Smooth muscle cell (in vitro differentiated cells): ENCODE measurements around the gene GDI2. TPM values are rescaled to one million over a fixed set of nuclear protein-coding genes. Genes with fewer than 3 reads are reported as not detected.

Experiments
- DNase-seq: peaks from one replicate; lab custom pipeline; 2025; ENCODE audit not compliant: unreplicated experiment; lab: John Stamatoyannopoulos, UW
- H2AFZ ChIP-seq: fragments of 200-600 bp; sonication (generic); 2 replicates; pipeline ENCODE4 v1.6.0; 2016; ENCODE audit warnings: antibody characterized with exemption, low read depth, mild to moderate bottlenecking
- H3F3A ChIP-seq: fragments of 200-600 bp; sonication (generic); 2 replicates; pipeline ENCODE4 v1.6.0; 2017; ENCODE audit warnings: antibody characterized with exemption, low read depth
- H3K27ac ChIP-seq: fragments of 200-600 bp; sonication (generic); 2 replicates; pipeline ENCODE4 v1.5.1; 2016; ENCODE audit warnings: low read depth, mild to moderate bottlenecking
- H3K27me3 ChIP-seq: fragments of 200-600 bp; sonication (generic); 2 replicates; pipeline ENCODE4 v1.6.1; 2016; ENCODE audit warnings: low read depth, mild to moderate bottlenecking
- H3K36me3 ChIP-seq: fragments of 200-600 bp; sonication (generic); 2 replicates; pipeline ENCODE4 v1.5.1; 2016; ENCODE audit warnings: low read depth
- H3K4me1 ChIP-seq: fragments of 200-600 bp; sonication (generic); 2 replicates; pipeline ENCODE4 v1.5.1; 2016; ENCODE audit warnings: low read depth
- H3K4me2 ChIP-seq: fragments of 200-600 bp; sonication (generic); 2 replicates; pipeline ENCODE4 v1.6.0; 2016; ENCODE audit warnings: mild to moderate bottlenecking
- H3K4me3 ChIP-seq: fragments of 200-600 bp; sonication (generic); 2 replicates; pipeline ENCODE4 v1.5.1; 2016; ENCODE audit warnings: mild to moderate bottlenecking
- H3K79me2 ChIP-seq: fragments of 200-600 bp; sonication (generic); 2 replicates; pipeline ENCODE4 v1.6.0; 2016; ENCODE audit warnings: low read depth, mild to moderate bottlenecking
- H3K9ac ChIP-seq: fragments of 200-600 bp; sonication (generic); 2 replicates; pipeline ENCODE4 v1.6.0; 2016; ENCODE audit warnings: low read depth
- H3K9me3 ChIP-seq: fragments of 200-600 bp; sonication (generic); replicated peaks from 2 replicates; pipeline ENCODE4 v1.5.1; 2016; ENCODE audit warnings: low read depth
- H4K20me1 ChIP-seq: fragments of 200-600 bp; sonication (generic); 2 replicates; pipeline ENCODE4 v1.6.0; 2016; ENCODE audit warnings: low read depth
- WGBS: methylation state at CpG from one replicate; pipeline ENCODE4 v1.1.7; 2016; ENCODE audit warnings: low lambda C conversion rate; 5-methylcytosine and 5-hydroxymethylcytosine counted together
- polyA plus RNA-seq: library from polyadenylated mRNA; unstranded; fragments of >200 nt; fragmentation: Nextera tagmentation; extraction: Ambion mirVana; gene quantifications from 2 replicates; pipeline ENCODE4 v1.2.1, GENCODE V29; 2016
- total RNA-seq: library from RNA; depleted of rRNA; stranded (reverse); fragments of >200 nt; gene quantifications from 2 replicates; pipeline ENCODE4 v1.2.3, GENCODE V29; 2014
- TF ChIP-seq, protein P1 (sequence below): fragments of 200-600 bp; sonication (generic); IDR thresholded peaks from 2 replicates; pipeline ENCODE4 v1.5.1; 2017; ENCODE audit warnings: borderline replicate concordance, mild to moderate bottlenecking, antibody characterized with exemption; ENCODE audit not compliant: insufficient read depth, poor library complexity, severe bottlenecking

The GDI2 gene
- total and polyA plus RNA-seq, 2 experiments from 2014 or later = 186 to 334 TPM

DNA sequence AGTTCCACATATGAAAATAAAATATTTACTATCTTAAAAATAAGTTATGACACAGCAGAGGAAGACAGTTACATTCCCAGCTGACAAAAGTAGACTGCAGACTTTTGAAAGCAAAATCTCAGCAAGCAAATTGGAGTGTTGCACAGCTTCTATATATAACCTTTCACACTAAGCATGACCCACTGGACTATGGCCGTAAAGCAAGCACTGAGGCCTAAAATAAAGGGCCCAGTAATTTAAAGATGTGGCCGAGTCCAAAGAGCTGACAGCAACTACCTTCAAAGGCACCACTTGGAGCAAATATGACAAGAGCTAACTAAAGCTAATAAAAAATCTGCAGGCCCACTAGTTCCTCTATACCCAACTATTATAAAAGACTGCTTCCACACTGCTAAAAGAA is 6.5 kb downstream of the GDI2 start:
- H2AFZ ChIP-seq = no peak overlapping the region
- no peaks in the 10 kb centered on the region for H3F3A ChIP-seq
- H3K27ac ChIP-seq = peak overlapping the region; percentile 36
- H3K9me3 ChIP-seq = no peaks in the 10 kb centered on the region
- no peak overlapping the region for H3K4me2 ChIP-seq
- peaks cover 15% of the 10 kb centered on the region for H3K4me1 ChIP-seq
- H3K79me2 ChIP-seq = peaks cover 100% of the 10 kb centered on the region
- H3K27me3 ChIP-seq = no peaks in the 10 kb centered on the region
- 68% methylated on average over 2 of the region's 2 CpGs for WGBS
- H3K9ac ChIP-seq = no peak overlapping the region
- H3K4me3 ChIP-seq = no peak overlapping the region
- peaks cover 100% of the 10 kb centered on the region for H4K20me1 ChIP-seq
- TF ChIP-seq, protein P1, sequence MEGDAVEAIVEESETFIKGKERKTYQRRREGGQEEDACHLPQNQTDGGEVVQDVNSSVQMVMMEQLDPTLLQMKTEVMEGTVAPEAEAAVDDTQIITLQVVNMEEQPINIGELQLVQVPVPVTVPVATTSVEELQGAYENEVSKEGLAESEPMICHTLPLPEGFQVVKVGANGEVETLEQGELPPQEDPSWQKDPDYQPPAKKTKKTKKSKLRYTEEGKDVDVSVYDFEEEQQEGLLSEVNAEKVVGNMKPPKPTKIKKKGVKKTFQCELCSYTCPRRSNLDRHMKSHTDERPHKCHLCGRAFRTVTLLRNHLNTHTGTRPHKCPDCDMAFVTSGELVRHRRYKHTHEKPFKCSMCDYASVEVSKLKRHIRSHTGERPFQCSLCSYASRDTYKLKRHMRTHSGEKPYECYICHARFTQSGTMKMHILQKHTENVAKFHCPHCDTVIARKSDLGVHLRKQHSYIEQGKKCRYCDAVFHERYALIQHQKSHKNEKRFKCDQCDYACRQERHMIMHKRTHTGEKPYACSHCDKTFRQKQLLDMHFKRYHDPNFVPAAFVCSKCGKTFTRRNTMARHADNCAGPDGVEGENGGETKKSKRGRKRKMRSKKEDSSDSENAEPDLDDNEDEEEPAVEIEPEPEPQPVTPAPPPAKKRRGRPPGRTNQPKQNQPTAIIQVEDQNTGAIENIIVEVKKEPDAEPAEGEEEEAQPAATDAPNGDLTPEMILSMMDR = no peak
- DNase-seq = no peak
- H3K36me3 ChIP-seq = no peaks in the 10 kb centered on the region

DNA sequence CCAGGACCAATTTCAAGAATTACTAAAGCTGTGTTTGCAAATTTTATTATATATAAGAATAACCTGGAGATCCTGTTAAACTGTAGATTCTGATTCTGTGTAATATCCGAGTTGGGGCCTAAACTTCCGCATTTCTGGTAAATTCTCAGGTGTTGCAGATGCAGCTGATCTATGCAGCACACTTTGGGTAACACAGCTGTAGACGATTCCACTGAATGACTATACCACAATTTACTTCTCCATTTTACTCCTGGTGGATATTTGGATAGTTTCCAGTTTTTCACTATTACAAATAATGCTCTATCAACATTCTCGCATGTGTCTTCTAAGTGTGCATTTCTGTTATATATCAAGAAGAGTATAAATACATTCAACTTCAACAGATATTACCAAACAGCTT is 7.5 kb downstream of the GDI2 start:
- peaks cover 9% of the 10 kb centered on the region for H3K4me1 ChIP-seq
- H3K4me2 ChIP-seq = no peak overlapping the region
- H3K9me3 ChIP-seq = no peaks in the 10 kb centered on the region
- TF ChIP-seq, protein P1 = no peak
- no peak for DNase-seq
- H4K20me1 ChIP-seq = peaks cover 100% of the 10 kb centered on the region
- H3K9ac ChIP-seq = no peak overlapping the region
- peaks cover 100% of the 10 kb centered on the region for H3K79me2 ChIP-seq
- H2AFZ ChIP-seq = no peak overlapping the region
- no peak overlapping the region for H3K27ac ChIP-seq
- H3F3A ChIP-seq = no peaks in the 10 kb centered on the region
- no peaks in the 10 kb centered on the region for H3K36me3 ChIP-seq
- no peak overlapping the region for H3K4me3 ChIP-seq
- H3K27me3 ChIP-seq = no peaks in the 10 kb centered on the region
- WGBS = 93% methylated on average over 4 of the region's 4 CpGs

DNA sequence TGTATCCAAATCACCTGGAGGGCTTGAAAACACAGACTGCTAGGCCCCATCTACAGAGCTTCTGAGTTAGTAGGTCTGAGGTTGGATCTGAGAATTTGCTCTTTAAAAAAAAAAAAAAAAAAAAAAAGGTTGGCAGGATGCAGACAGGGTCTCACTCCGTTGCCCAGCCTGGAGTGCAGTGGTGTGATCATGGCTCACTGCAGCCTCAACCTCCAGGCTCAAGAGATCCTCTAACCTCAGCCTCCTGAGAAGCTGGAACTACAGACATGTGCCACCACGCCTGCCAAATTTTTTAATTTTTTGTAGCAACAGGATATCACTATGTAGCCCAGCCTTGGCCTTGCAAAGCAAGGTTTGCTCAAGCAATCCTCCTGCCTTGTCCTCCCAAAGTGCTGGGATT is 8.0 kb downstream of the GDI2 start:
- Histone ChIP-seq H3K9me3 (no peaks in the 10 kb centered on the region), H3K36me3 (no peaks in the 10 kb centered on the region), H3K4me3 (no peak overlapping the region), H3K27me3 (no peaks in the 10 kb centered on the region), H3K79me2 (peaks cover 100% of the 10 kb centered on the region), H3K9ac (no peak overlapping the region), H3F3A (no peaks in the 10 kb centered on the region), H3K4me2 (no peak overlapping the region), H3K4me1 (peaks cover 4% of the 10 kb centered on the region), H2AFZ (no peak overlapping the region), H4K20me1 (peaks cover 100% of the 10 kb centered on the region), H3K27ac (no peak overlapping the region)
- WGBS = 94% methylated on average over 2 of the region's 2 CpGs
- TF ChIP-seq, protein P1 = no peak
- DNase-seq = no peak

DNA sequence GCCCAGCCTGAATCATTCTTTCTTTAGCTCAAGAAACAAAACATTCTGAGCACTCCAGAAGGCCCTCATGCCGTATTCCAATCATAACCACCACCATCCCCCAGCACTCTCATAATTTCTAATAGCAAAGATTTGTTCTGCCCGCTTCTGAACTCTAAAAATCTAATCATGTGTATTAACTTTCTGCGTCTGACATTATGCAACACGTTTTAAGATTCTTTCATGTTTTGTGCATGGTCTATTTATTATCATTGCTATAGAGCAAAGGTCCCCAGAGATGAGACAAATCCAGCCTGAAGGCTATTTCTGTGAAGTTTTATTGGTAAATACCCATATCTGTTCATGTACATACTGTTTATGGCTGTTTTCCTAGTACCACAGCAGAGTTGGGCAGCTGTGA is 8.8 kb downstream of the GDI2 start:
- H3K9me3 ChIP-seq = no peaks in the 10 kb centered on the region
- no peaks in the 10 kb centered on the region for H3F3A ChIP-seq
- H2AFZ ChIP-seq = no peak overlapping the region
- H3K27ac ChIP-seq = peak overlapping the region; percentile 0
- H3K4me1 ChIP-seq = no peaks in the 10 kb centered on the region
- no peak overlapping the region for H3K9ac ChIP-seq
- DNase-seq = no peak
- H3K27me3 ChIP-seq = no peaks in the 10 kb centered on the region
- H3K79me2 ChIP-seq = peaks cover 100% of the 10 kb centered on the region
- H4K20me1 ChIP-seq = peaks cover 100% of the 10 kb centered on the region
- TF ChIP-seq, protein P1 = no peak
- 47% methylated on average over 4 of the region's 4 CpGs for WGBS
- peaks cover 4% of the 10 kb centered on the region for H3K36me3 ChIP-seq
- H3K4me2 ChIP-seq = no peak overlapping the region
- no peak overlapping the region for H3K4me3 ChIP-seq
